22Rv1 (cell line): ENCODE measurements around the gene TMEM178B.

Experiments
- H3K27ac ChIP-seq: fragments of 450-650 bp; 2 replicates; pipeline ENCODE4 v1.5.1; 2017
- CTCF ChIP-seq: fragments of 450-650 bp; IDR thresholded peaks from 2 replicates; pipeline ENCODE4 v1.5.1; 2017; ENCODE audit warnings: mild to moderate bottlenecking
- ZFX ChIP-seq: fragments of 450-650 bp; IDR thresholded peaks from 2 replicates; pipeline ENCODE4 v1.6.1; 2017; ENCODE audit warnings: antibody characterized with exemption, borderline replicate concordance

The TMEM178B gene

GRCh38 chr7:141262101-141263090 is 188.5 kb downstream of the TMEM178B start:
- no peak overlapping the region for H3K27ac ChIP-seq
- TF ChIP-seq CTCF (peak; percentile 30), ZFX (no peak)

- TF ChIP-seq CTCF (no peak), ZFX (no peak)
These were observed 189.6 kb downstream of the TMEM178B start for GRCh38 chr7:141263508-141263907.

GRCh38 chr7:141263983-141264382 is 190.1 kb downstream of the TMEM178B start:
- TF ChIP-seq ZFX, result no peak
- TF ChIP-seq CTCF, result no peak
- H3K27ac ChIP-seq, result no peak overlapping the region

More at GRCh38 chr7:141263508-141263907, 189.6 kb downstream of the TMEM178B start:
- H3K27ac ChIP-seq, result no peak overlapping the region

GRCh38 chr7:141264511-141264910 is 190.6 kb downstream of the TMEM178B start:
- H3K27ac ChIP-seq, result no peak overlapping the region
- TF ChIP-seq ZFX (no peak), CTCF (no peak)

- H3K27ac ChIP-seq, result no peak overlapping the region
- TF ChIP-seq CTCF (no peak), ZFX (no peak)
These were observed 191.8 kb downstream of the TMEM178B start for GRCh38 chr7:141265668-141266067.

- H3K27ac ChIP-seq, result no peak overlapping the region
- no peak for TF ChIP-seq ZFX
- no peak for TF ChIP-seq CTCF
These were observed 194.8 kb downstream of the TMEM178B start for GRCh38 chr7:141268614-141269013.

GRCh38 chr7:141271451-141271850 is 197.6 kb downstream of the TMEM178B start:
- no peak overlapping the region for H3K27ac ChIP-seq

More at GRCh38 chr7:141271451-141271850, 197.6 kb downstream of the TMEM178B start:
- TF ChIP-seq CTCF (no peak), ZFX (no peak)
